Mesendoderm (in vitro differentiated cells): ENCODE data around the gene OR1I1.

Experiments
- DNase-seq: peaks from one replicate; pipeline ENCODE4 v3.0.0; 2013
- H2AK5ac ChIP-seq: 2 replicates; pipeline ENCODE4 v1.6.1; 2013; ENCODE audit warnings: low read length, inconsistent platforms
- H2BK120ac ChIP-seq: 2 replicates; pipeline ENCODE4 v1.6.1; 2013; ENCODE audit warnings: low read depth, mild to moderate bottlenecking, low read length, moderate library complexity, mixed read lengths
- H2BK15ac ChIP-seq: replicated peaks from 2 replicates; pipeline ENCODE4 v1.6.1; 2013; ENCODE audit warnings: low read depth, mild to moderate bottlenecking, moderate library complexity
- H2BK5ac ChIP-seq: 2 replicates; pipeline ENCODE4 v1.6.1; 2013; ENCODE audit warnings: low read length, inconsistent platforms
- H3K18ac ChIP-seq: 2 replicates; pipeline ENCODE4 v1.6.1; 2013; ENCODE audit warnings: mild to moderate bottlenecking, low read length, mixed read lengths
- H3K23ac ChIP-seq: one replicate; pipeline ENCODE4 v1.6.1; 2013; ENCODE audit warnings: low read length
- H3K27ac ChIP-seq: 2 replicates; pipeline ENCODE4 v1.5.1; 2013; ENCODE audit warnings: low read depth, mild to moderate bottlenecking, inconsistent platforms, low read length, moderate library complexity
- H3K27me3 ChIP-seq: 2 replicates; pipeline ENCODE4 v1.6.1; 2013; ENCODE audit warnings: low read length, control low read depth, mild to moderate bottlenecking, inconsistent platforms; ENCODE audit not compliant: insufficient read depth, poor library complexity
- H3K36me3 ChIP-seq: 2 replicates; pipeline ENCODE4 v1.6.1; 2013; ENCODE audit warnings: low read length, inconsistent platforms; ENCODE audit not compliant: control insufficient read depth, insufficient read depth
- H3K4ac ChIP-seq: one replicate; pipeline ENCODE4 v1.6.1; 2013; ENCODE audit warnings: low read depth, mild to moderate bottlenecking, low read length, moderate library complexity
- H3K4me1 ChIP-seq: 2 replicates; pipeline ENCODE4 v1.6.1; 2013; ENCODE audit warnings: low read depth, low read length, inconsistent platforms; ENCODE audit not compliant: control insufficient read depth
- H3K4me2 ChIP-seq: 2 replicates; pipeline ENCODE4 v1.6.1; 2013; ENCODE audit warnings: low read length
- H3K4me3 ChIP-seq: 2 replicates; pipeline ENCODE4 v1.5.1; 2013; ENCODE audit warnings: mild to moderate bottlenecking, low read length
- H3K56ac ChIP-seq: one replicate; pipeline ENCODE4 v1.6.1; 2013; ENCODE audit warnings: low read length
- H3K79me1 ChIP-seq: 2 replicates; pipeline ENCODE4 v1.6.1; 2013; ENCODE audit warnings: low read length, inconsistent platforms
- H3K79me2 ChIP-seq: 2 replicates; pipeline ENCODE4 v1.6.1; 2013; ENCODE audit warnings: mild to moderate bottlenecking, low read length; ENCODE audit not compliant: control insufficient read depth, insufficient read depth
- H3K9ac ChIP-seq: 2 replicates; pipeline ENCODE4 v1.6.1; 2013; ENCODE audit warnings: low read length, inconsistent platforms
- H4K5ac ChIP-seq: one replicate; pipeline ENCODE4 v1.6.1; 2013; ENCODE audit warnings: low read length
- H4K8ac ChIP-seq: one replicate; pipeline ENCODE4 v1.6.1; 2013; ENCODE audit warnings: low read depth, mild to moderate bottlenecking, control low read depth, low read length, moderate library complexity
- WGBS: extraction: QIAGEN DNeasy Blood & Tissue Kit; methylation state at CpG from one replicate; pipeline ENCODE4 v1.1.7; 2013; ENCODE audit warnings: low lambda C conversion rate, missing lambda C conversion rate; ENCODE audit not compliant: insufficient coverage; ENCODE audit errors: extremely low coverage; 5-methylcytosine and 5-hydroxymethylcytosine counted together

Gene OR1I1

DNA sequence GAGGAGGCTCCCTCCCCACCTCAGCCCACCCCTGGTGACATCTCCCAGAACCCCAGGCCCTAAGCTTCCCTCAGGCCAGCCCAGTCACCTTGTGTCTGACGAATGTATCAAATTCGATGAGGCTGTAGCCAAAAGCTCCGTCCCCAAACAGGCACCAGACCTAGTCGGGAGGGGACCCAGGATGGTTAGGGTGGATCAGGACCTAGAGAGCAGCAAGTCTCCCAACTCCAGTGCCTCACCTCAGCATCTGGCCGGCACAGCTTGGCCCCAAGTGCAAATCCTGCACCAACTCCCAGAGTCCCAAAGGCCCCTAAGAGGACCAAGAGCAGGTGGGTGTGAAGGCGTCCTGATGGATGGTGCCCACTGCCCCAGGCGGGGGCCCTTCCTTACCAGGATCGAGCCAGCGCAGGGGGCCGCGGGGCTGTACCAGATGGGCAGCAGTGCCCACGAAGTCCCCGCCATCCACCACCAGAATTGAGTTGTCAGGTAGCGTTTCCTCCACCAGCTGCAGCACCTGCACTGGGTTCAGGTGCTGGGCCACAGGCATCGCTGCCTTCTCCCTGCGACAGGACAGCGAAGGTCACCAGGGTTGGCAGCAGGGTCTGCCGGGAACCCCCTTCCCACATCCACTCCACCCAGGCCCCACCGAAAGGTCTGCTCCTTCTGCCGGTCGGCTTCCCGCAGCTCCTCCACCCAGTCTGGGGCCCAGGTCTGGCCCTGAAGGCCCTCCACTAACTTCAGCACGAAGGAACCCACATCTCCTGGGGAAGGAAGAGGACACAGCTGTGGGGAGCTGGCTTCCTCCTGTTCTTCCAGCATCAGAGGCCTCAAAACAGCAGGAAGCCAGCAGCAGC, 34.0 kb downstream of the OR1I1 start:
- no peaks in the 10 kb centered on the region for H3K4me1 ChIP-seq
- H3K23ac ChIP-seq, result no peak overlapping the region
- no peaks in the 10 kb centered on the region for H3K27me3 ChIP-seq
- H4K5ac ChIP-seq, result no peak overlapping the region
- no CpG with 5 or more reads among the region's 23 CpGs for WGBS
- H3K4me3 ChIP-seq, result no peak overlapping the region
- H3K4me2 ChIP-seq, result no peak overlapping the region
- H3K56ac ChIP-seq, result no peak overlapping the region
- H3K36me3 ChIP-seq, result peaks cover 9% of the 10 kb centered on the region
- H3K18ac ChIP-seq, result no peak overlapping the region
- no peaks in the 10 kb centered on the region for H3K79me2 ChIP-seq
- H2BK15ac ChIP-seq, result no peak overlapping the region
- H3K4ac ChIP-seq, result no peak overlapping the region
- no peak overlapping the region for H2BK5ac ChIP-seq
- no peak overlapping the region for H3K9ac ChIP-seq
- H3K27ac ChIP-seq, result no peak overlapping the region
- no peak for DNase-seq
- H2BK120ac ChIP-seq, result no peak overlapping the region
- no peaks in the 10 kb centered on the region for H3K79me1 ChIP-seq
- H4K8ac ChIP-seq, result no peak overlapping the region
- no peak overlapping the region for H2AK5ac ChIP-seq

DNA sequence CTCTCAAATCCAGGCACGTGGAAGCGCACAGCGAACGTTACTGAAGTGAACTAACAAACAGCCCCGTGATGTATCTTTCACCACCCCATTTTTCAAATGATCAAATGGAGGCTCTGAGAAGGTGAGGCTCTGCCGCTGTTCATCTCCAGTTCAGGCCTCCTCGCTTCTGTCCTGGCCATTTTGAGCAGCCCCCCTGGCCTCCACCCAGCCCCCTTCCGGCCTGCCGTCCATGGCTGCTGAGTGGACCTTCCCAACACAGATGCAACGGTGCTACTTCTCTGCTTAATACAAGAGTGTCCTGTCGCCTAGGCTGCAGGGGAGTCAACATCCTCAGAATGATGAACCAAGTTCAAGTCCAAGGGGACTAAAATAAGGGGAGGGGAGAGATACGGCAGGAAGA, 34.8 kb downstream of the OR1I1 start:
- H3K9ac ChIP-seq, result no peak overlapping the region

DNA sequence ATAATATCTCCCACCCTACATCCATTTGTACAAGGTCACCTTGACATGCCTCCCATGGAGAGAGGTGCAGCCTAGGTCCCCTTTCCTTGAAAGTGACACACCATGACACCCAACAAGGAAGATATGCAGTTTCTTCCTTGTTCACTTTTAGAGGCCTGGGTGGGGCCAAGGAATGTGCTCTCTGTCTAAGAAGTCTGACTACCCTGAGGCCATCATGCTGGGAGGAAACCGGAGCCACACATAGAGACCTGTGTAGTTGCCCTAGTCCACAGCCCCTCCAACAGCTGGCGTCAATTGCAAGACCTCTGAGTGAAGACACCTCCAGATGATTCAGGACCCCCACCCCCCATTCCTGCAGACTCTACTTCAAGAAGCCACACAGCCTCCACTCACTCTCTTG, 36.2 kb downstream of the OR1I1 start:
- Histone ChIP-seq H3K36me3 (peaks cover 7% of the 10 kb centered on the region), H2AK5ac (no peak overlapping the region)

More for the DNA sequence above, 34.8 kb downstream of the OR1I1 start:
- H3K27me3 ChIP-seq, result no peaks in the 10 kb centered on the region
- WGBS, result no CpG with 5 or more reads among the region's 12 CpGs
- H3K23ac ChIP-seq, result no peak overlapping the region
- no peak overlapping the region for H3K4ac ChIP-seq
- H4K5ac ChIP-seq, result no peak overlapping the region
- H3K27ac ChIP-seq, result no peak overlapping the region
- H2BK120ac ChIP-seq, result no peak overlapping the region
- no peak overlapping the region for H3K56ac ChIP-seq
- H3K4me2 ChIP-seq, result no peak overlapping the region
- H3K79me2 ChIP-seq, result no peaks in the 10 kb centered on the region
- no peaks in the 10 kb centered on the region for H3K79me1 ChIP-seq
- H3K36me3 ChIP-seq, result peaks cover 9% of the 10 kb centered on the region
- H2AK5ac ChIP-seq, result no peak overlapping the region
- no peak overlapping the region for H2BK5ac ChIP-seq
- no peak overlapping the region for H4K8ac ChIP-seq
- H3K4me1 ChIP-seq, result no peaks in the 10 kb centered on the region
- DNase-seq, result no peak
- H3K18ac ChIP-seq, result no peak overlapping the region
- no peak overlapping the region for H2BK15ac ChIP-seq
- H3K4me3 ChIP-seq, result no peak overlapping the region

DNA sequence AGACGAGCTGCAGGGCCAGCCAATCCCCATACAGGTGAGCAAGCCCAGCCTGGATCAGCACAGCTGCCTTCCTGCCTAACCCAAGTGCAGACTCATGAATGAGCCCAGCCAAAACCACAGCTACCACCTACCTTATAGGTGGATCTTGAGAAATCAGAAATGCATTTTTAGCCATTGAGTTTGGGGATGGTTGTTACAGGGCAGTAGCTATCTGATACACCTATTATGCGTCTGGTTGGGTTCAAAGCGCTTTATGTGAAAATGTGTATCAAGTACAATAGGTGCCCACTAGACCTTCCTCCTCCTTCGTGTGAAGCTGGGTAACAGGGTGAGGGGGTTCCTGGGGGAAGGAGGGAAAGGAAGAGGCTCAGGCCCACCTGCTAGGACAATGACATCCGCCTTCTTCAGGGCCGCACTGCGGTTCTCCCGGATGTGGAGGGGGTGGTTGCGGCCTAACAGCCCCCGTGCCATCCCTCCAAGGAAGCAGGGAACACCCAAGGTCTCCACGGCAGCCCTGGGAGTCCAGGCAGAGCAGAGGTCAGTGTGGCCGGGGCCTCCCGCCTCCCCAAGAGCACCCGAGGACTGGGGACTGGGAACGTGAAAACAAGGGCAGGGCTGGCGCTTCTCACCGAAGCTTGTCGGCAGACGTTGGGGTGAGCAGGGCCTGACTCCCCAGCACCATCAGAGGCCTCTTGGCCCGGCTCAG, 36.9 kb downstream of the OR1I1 start:
- Histone ChIP-seq H3K56ac (no peak overlapping the region), H3K4ac (no peak overlapping the region), H3K23ac (no peak overlapping the region), H3K27me3 (no peaks in the 10 kb centered on the region), H3K18ac (no peak overlapping the region), H2BK5ac (no peak overlapping the region), H2AK5ac (no peak overlapping the region), H2BK15ac (no peak overlapping the region), H3K4me2 (no peak overlapping the region), H4K8ac (no peak overlapping the region), H3K27ac (no peak overlapping the region), H2BK120ac (no peak overlapping the region), H4K5ac (no peak overlapping the region), H3K36me3 (peaks cover 6% of the 10 kb centered on the region), H3K79me1 (peaks cover 5% of the 10 kb centered on the region), H3K4me1 (no peaks in the 10 kb centered on the region), H3K9ac (no peak overlapping the region), H3K4me3 (no peak overlapping the region), H3K79me2 (peaks cover 2% of the 10 kb centered on the region)
- no CpG with 5 or more reads among the region's 20 CpGs for WGBS
- no peak for DNase-seq

More for the DNA sequence above, 36.2 kb downstream of the OR1I1 start:
- Histone ChIP-seq H4K8ac (no peak overlapping the region), H2BK120ac (no peak overlapping the region), H3K79me1 (peaks cover 2% of the 10 kb centered on the region), H3K4me2 (no peak overlapping the region), H3K18ac (no peak overlapping the region), H2BK15ac (no peak overlapping the region), H3K27ac (no peak overlapping the region), H3K23ac (no peak overlapping the region), H3K79me2 (no peaks in the 10 kb centered on the region), H3K9ac (no peak overlapping the region), H3K4me3 (no peak overlapping the region), H3K27me3 (no peaks in the 10 kb centered on the region), H3K4ac (no peak overlapping the region), H4K5ac (no peak overlapping the region), H3K56ac (no peak overlapping the region), H3K4me1 (no peaks in the 10 kb centered on the region), H2BK5ac (no peak overlapping the region)
- no peak for DNase-seq
- no CpG with 5 or more reads among the region's 2 CpGs for WGBS

DNA sequence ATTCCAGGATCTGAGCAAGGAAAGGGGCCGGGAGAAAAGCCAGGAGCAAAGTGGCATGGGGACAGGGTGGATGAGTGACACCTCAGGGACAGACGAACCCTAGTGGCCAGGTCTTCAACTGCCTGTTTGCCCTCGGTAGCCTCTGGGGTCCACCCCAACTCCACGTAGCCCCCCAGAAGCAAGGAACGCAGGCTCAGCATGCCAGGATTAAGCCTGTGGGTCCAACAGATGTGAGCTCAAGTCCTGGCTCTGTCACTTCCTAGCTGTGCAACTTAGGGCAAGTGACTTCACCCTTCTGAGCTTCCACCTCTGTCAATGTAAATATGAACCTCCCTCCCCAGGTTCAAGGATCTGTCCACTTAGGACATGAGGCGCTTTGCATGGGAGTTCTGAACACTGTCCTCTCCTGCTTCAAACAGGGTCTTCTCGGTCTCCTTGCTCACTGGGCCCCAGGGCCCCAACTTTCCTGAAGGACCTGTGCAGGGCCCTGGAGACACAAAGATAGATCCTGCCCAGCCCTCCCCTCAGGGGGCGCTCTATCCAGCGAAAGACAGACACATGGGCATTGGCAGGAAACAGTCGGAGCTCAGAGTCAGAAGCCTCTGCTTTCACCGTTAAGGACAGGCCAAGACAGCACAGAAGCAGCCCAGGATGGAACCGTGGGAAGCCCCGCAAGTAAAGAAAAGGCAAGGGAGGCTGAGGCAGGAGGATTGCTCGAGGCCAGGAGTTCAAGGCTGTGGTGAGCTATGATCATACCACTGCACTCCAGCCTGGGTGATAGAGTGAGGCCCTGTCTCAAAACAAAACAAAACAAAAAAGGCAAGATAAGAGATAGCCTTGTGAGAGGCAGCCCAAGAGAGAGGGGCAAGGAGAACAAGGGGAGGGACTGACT, 38.4 kb downstream of the OR1I1 start:
- Histone ChIP-seq H2BK5ac (no peak overlapping the region), H3K4ac (no peak overlapping the region), H2BK15ac (no peak overlapping the region), H4K8ac (no peak overlapping the region), H3K27me3 (no peaks in the 10 kb centered on the region), H2AK5ac (no peak overlapping the region), H3K4me3 (no peak overlapping the region), H3K56ac (no peak overlapping the region), H3K4me2 (no peak overlapping the region), H3K79me1 (peaks cover 9% of the 10 kb centered on the region), H3K27ac (no peak overlapping the region), H3K9ac (no peak overlapping the region), H3K36me3 (peaks cover 6% of the 10 kb centered on the region), H4K5ac (no peak overlapping the region), H3K18ac (no peak overlapping the region), H3K79me2 (peaks cover 4% of the 10 kb centered on the region), H3K23ac (no peak overlapping the region), H3K4me1 (no peaks in the 10 kb centered on the region), H2BK120ac (no peak overlapping the region)
- no CpG with 5 or more reads among the region's 14 CpGs for WGBS
- DNase-seq, result peak; percentile 31
